Fibroblast of skin of left biceps (primary cell): ENCODE results near the gene CAPZA1.
A peak's percentile ranks its signal among the peaks of the same experiment; 100 is the strongest.

Experiments used
- DNase-seq, 2 experiments: peaks; one replicate each; pipeline ENCODE4 v3.0.0-alpha.2; 2013; ENCODE audit warnings: low read depth in 2 of 2

The CAPZA1 gene

DNA sequence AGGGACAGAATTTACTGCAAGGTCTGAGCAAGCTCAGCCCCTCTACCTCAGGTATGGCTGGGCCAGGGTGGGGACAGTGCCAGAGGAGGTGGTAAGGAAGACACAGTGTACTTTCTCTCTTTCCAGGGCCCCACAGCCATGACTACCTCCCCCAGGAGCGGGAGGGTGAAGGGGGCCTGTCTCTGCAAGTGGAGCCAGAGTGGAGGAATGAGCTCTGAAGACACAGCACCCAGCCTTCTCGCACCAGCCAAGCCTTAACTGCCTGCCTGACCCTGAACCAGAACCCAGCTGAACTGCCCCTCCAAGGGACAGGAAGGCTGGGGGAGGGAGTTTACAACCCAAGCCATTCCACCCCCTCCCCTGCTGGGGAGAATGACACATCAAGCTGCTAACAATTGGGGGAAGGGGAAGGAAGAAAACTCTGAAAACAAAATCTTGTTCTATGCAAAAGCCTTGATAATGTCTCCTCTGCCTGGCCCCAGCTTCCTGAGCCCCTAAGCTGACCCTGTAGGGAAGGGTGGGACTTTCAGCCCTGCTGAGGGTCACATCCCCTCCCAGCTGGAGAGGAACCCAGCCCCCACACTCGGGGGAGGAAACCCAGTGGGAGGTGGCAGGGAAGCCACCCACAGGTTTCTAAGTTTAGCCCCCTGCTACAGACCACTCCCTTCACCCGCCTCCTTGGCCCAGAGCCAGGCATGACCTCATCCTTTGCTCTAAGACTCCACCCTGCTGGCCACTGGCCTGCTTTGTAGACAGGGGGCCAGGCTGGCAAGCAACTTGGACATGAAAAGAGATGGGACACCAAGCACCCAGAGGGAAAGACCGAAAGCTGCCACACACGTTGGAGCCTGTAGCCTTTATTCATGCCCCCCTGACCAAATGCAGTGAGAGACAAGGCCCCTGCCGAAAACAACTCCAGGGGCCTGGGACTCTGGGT, 80.9 kb downstream of the CAPZA1 start:
- peak; percentile 84 to 86 for DNase-seq

DNA sequence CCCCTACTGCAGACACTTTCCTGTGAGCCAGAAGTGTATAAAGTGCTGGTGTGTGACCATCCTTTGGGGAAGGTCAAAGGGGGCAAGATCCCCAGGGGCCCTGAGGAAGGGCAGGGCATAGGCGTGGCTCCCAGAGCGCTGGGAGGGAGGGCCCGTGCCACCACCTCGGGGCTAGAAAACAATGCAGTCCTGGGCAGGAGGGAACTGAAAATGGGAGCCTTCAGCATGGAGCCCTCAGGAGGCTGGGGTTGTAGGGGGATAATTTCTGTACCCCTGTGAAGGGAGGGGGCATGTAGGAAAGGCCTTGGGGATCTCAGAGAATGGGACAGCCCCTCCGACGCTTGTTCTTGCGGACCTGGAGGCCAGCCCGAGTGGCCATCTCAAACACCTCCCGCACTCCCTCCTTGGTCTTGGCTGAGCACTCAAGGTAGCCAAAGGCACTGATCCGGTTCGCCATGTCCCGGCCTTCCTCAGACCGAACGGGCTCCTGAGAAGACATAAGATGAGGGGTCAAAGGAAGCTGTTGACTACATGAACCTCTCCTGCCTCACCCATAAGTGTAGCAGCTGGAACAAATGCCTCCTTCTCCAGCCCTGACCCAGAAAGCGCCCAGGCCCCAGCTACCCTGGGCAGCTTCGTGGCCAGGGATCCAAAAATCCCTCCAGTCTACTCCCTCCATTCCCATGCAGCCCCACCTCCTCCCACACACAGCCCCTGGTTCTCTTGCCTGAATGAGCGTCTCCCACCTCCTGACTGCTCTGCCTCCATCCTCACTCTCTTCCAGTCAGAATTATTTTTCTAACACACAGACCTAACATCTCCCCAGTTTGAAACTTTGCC, 81.8 kb downstream of the CAPZA1 start:
- no peak for DNase-seq

DNA sequence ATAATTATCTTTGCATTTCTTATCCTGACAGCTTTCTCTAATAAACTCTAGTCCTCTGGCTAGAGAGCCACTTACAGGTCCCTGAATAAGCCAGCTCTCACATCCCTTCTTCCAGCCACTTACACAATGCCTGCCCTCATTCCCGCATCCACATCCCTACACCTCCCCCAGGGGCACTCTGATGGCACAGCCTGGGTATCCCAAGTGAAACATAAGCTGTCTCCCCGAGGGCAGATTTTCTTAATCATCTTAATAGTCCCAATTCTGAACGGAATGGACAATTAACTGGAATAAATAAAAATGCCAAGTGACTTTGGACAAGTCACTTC, 82.4 kb downstream of the CAPZA1 start:
- no peak for DNase-seq

DNA sequence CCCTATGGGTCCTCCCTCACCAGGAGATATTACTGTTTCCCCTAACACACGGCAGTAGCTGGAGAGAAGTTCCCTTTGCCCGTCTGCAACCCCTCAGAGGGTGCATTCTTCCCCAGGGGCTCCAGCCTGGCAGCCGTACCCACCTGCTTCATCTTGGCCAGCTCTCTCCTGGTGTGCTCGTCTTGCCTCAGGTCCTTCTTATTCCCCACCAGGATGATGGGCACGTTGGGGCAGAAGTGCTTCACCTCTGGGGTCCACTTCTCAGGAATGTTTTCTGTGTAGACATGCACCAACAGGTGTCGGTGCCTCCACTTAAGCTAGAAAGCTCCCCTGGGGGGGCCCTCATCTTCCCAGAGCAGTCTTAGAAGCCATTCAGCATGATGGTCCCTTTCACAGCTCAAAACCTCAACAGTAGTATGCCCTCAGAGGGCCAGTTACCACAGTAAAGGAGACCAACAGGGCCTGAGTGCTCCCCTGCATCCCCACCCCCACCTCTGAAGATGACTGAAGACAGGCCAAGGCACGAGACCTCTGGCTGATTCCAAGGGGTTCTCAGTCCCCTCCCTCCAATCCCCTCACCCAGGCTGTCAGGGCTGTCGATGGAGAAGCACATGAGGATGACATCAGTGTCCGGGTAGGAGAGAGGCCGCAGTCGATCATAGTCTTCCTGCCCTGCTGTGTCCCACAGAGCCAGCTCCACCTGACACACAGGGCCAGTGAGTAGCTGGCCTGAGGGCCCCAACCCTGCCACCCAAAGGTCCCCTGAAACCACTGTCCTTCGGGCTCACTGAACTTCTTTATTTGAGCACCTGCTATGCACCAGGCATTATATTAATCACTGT, 83.0 kb downstream of the CAPZA1 start:
- DNase-seq = no peak

DNA sequence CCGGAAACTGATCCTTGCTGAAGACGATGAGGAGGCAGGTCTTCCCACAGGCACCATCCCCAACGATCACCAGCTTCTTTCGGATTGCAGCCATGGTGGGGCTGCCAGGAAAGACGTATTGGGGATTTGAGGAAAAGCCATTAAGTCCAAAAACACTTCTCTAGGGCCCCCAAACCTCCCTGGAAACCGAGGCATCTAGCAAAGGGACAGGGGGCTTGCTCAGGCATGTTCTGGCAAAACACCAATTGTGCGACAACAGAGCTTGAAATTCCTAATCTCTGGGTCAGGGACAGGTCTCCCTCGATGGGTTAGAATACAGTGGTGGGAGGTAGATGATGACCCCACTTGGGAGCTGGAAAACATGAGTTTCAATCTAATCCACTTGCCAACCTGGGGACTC, 84.1 kb downstream of the CAPZA1 start:
- no peak for DNase-seq

DNA sequence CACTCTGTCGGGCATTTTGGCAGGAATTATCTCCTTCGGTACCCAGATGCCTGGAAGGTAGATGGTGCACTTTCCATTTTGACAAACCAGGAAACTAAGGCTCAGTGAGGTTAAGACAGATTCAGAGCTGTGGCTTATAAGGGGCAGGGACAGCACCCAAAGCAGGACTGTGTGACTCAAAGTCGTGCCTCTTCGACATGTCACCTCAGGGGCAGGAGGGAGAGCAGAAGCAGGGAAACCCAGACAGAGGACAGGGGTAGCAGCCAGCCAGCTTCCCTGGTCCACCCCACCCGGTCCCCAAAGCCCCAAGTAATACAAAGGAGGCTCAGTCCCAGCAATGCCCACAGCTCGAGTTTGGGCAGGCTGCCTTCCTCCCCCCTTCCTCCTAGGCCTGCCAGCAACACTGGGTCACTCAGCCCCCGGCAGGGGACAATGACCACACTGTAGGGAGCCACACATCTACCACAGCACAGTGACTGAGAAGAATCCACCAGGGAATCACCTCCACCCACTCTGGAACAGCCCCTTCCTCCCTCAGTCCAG, 84.8 kb downstream of the CAPZA1 start:
- no peak for DNase-seq

DNA sequence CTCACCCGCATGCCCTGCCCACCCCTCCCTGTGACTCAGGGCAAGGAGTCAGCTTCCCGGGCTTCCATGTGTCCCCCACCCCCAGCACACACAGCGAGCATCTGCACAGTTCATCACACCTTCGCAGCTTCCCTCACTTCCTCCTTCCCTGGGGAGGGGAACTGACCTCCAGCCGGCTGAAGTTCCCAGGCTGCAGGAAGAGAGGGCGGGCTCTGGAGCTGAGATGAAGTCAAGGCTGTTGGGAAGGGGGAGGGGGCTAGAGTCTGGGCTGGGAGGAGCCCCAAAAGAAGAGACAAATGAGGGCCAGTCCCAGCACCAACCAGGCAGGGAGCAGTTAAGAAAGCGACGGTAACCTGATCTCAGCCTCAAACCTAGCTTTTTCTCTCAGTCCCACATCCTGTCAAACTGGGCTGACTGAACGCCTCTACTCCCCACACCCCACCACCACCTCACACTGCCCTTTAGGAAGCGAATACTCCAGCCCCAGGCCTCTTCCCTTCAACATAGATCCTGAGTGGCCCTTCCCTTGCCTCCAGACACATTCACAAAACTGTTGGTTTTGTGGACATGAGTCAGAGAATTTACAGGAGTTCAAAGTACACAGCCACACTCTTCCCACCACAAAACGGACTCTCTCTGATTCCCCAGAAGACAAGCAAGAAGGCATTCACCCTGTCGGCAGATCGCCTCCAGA, 85.4 kb downstream of the CAPZA1 start:
- DNase-seq = peak; percentile 86 to 88

DNA sequence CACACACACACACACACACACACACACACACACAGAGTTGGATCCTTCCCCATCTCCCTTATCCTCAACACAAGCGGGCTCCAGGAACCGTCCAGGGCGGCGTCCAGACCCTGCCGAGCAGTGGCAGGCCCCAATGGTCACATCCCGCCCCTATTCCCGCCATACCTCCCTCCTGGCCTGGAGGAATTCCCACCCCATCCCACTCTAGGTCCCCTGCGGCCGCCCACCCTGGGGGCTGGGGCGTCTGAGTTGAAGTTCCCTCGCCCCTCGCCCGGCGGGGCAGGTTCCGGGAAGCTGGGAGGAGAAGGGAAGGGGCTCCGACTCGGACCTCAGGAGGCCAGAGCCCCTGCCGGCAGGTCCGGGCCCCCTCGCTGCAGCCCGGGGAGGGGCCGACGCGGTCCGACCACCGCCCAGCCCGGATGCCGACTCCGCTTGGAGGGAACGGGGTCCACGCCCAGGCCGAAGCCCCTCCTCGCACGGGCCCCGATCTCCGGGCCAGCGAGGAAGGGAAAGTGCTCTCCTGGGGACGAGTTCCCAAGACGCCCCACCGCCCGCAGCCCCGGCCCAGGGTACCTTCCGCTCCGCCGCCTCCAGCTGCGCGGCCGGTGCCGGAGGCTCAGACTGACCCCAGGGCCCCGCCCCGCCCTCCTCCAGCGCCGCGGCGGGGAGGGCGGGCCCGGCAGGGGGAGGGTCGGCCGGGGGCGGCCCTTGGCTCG, 87.0 kb downstream of the CAPZA1 start, which contains the start of gene RHOC:
TSS of gene RHOC (minus strand) at position 623 of the 716 bp plus-strand sequence. CDS start 3,328 bp downstream, outside the sequence.
- no peak for DNase-seq

DNA sequence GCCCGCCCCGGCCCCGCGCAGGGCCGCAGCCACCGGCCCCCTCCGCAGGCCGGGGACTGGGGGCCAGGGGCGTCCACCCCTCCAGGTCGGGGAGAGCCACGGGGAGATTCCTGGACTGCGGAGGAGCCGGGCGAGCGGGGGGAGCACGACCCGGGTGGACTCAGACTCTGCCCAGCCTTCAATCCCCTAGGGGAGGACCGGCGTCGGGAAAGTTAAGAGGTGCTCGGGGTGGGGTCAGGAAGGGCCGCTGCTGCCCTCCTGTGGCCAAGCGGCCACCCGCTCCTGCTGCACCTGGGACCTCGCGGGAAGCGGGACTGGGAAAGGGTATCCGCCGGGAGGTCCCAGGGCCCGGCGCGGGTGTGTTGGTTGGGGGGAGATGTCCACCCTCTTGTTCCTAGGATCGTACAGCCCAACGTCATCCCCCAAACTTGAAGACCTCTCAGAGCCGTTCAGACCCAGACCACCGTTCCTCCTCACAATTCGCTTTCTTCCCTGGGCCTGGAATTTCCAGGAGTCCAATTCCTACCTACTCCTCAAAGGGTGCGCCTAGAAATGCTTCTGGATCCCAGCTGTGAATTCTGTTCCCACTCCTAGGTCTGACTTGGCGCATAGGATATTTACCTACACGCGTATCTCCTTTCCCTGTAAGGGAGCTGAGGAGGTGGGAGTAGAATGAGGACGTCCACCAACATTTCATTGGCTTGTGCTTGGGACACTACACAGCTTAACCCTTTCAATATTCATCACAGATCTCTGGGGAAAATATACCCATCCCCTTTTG, 87.8 kb downstream of the CAPZA1 start:
- peak in 1 of 2 experiments; percentile 47 for DNase-seq

DNA sequence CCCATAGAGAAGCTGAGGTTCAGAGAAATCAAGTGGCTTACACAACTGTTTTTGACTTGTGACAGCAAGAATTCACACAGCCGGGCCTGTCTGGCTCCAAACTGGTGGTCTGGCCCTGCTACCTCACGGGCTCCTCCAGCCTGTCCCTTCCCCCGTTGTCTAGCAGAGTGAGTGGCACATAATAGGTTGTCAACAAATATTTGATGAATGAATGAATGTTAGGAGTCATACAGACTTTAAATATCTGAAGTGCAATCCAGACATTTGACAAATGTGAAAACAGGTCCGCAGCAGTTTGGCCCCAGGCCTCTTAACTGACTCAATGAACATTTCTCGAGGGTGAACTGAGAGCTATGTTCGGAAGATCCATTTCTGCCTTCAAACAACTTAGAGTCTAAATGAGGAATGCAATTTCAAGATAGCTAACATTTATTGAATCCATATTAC, 88.4 kb downstream of the CAPZA1 start:
- DNase-seq = no peak

DNA sequence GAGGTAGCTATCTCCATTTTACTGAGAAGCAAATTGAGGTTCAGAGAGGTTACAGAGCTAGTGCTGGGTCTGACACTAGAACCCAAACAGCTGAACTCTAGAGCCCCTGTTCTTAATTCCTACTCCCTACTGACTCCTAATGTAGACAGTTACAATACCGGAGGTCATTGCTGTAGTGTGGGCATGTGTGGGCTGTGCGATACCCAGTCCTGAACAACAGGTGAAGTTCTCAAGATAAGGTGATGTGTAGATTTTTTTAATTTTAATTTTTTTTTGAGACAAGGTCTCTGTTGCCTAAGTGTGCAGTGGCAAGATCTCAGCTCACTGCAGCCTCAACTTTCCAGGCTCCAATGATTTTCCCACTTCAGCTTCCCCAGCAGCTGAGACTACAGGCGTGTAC, 88.9 kb downstream of the CAPZA1 start:
- DNase-seq = no peak

DNA sequence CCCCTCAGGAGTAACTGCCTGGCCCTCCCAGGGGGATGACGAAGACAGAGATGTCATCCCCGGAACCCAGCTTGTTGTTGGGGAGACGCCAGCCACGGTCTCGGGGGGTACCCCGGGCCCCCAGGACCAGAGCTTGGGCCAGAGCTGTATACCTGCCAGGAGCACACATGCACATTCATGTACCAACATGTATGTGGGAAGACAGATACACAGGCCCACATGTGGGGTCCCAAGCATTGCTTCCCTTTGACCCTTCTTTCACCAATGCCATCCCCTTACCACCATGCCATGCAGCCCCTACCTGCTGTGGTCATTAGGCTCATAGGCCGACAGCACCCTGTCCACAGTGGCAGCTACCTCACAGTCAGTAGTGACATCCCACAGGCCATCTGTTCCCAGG, 90.5 kb downstream of the CAPZA1 start:
- no peak for DNase-seq

DNA sequence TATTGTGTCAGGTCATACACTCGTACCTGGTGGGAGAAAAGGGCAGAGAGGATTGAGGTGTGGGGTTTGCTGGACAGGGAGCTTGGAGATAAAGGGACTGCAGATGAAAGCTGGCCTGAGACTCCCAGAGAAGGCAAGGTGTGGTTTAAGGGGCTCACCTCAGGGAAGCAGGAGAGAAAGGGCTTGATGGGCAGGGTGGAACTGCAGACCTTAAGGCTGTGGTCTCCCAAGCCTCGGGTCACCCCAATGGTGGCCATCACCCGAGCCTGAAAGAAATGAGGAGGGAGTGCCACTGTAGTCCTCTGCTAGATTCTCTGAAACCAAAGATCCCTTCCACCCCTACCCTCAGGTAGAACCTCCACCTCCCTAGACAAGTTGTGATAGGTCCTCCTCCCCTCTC, 91.0 kb downstream of the CAPZA1 start:
- no peak for DNase-seq

DNA sequence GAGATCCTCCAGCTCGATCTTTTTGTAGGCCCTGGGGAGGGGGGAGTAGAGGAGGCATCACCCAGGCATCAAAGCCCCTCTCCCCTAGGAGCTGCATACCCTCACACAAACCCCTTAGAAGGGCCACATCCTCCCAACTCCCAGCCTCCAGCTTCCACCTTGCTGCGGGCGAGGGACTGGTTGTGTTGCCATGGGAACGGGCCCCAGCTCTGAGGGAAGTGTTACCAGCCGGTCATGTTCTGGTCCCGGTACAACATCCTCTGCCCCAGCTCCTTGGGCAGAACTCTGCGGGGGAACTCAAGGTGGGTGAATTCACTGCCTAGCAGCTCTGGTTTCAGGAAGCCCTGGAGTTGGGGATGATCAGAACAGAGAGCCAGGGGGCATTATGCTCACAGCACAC, 91.4 kb downstream of the CAPZA1 start:
- no peak for DNase-seq

DNA sequence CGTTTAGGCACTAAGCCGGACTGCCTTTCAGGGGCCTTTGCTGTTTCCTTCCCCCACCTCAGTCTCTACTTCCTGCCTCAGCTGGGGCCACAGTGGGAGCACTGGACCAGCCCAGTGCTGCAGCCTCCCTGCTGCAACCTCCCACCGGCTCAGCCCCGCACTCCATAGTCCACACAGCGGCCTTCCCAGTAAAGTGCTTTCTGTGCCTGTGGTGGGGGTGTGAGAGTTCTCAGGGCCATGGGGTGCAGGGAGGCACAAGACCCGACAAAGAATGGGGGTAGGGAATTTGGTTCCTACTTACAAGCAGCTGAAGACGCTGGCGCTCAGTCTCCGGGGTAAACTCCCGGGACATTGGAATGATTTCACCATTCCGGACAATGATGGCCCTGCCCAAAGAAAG, 92.0 kb downstream of the CAPZA1 start:
- no peak for DNase-seq

DNA sequence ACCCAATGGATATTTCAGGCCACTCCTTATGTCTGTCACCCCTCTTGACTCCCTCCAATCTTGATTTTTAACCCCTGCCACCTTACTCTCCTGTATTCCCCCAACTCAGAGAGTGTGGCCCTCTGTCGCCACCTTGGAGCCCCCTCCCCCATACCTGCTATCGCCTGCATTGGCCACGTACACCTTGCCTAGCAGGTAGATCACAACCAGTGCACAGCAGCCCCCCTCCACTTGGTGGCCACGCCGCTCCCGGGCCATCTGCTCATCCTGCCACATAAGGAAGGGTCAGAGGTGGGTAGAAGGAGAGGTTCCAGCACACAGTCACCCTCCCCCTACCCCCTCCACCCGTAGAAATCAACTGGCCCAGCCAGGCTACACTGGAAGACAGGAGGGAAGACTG, 92.6 kb downstream of the CAPZA1 start:
- DNase-seq = no peak

DNA sequence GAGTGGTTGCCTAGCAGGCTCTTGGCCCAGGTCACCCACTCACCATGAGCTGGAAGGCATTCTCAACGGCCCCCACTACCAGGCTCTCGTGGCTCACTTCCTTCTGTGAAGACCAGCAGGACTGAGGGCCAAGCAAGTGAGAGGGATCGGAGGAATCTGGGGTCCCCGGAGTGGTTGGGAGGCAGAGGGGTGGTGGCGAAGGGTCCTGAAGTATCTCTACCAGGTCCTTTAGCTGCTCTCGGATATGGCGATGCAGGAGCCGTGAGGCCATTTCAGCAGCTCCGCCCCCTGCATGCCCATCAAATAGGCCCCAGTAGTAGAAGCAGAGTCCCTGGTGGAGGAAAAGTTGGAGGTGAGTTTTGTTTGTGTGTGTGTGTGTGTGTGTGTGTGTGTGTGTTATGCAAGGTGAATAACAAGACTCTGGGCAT, 93.1 kb downstream of the CAPZA1 start:
- DNase-seq = no peak

DNA sequence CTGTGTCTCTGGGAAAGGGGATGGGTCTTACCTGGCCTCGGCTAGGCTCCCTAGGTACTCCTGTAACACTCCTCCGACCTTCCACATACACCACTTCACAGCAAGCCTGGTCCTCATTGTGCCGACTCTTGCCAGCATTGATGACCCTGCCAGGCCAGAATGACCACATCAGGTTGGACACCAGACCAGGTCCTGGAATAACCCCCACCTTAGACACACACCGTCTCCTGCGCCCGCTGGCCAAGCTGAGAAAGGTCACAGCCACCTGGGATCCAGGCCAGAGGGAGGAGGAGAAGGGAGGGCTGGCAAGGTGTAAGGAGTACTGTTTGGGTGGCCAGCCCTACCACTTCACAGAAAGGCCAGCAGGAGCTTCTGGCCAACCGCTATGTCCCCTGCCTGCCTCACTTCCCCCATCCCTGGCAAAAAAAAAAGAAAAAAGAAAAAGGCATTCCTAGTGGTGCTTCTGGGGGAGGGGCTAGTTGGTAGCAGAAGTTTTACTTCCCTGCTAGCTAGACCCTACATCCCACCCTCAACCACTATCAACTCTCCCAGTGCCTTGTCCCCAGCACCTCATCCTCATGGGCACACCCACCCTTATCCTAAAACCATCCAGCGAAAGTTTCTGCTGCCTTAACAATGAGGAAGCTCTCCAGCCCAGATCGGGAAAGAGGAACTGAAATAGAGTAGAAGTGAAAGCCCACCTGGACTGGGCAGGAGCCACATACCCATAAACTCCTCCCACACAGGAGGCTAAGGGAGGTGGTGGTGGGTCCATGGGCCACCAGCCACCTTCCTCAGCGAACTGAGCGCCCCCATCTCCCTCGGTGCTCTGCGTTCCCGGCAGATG, 94.1 kb downstream of the CAPZA1 start:
- no peak for DNase-seq
